ENCODE data around the gene MRPS6. TPM values are rescaled to one million over a fixed set of nuclear protein-coding genes. Genes with fewer than 3 reads are reported as not detected.

The MRPS6 gene
- total RNA-seq, 2 donors from 2014 or later, result 2.3 to 15.8 TPM

- peaks cover 21% of the 10 kb centered on the region for H3K4me1 ChIP-seq
- WGBS, 2 donors, result 80 to 86% methylated on average over 2 of the region's 2 CpGs
- no peak overlapping the region for H3K4me3 ChIP-seq
- no peak overlapping the region for H3K27ac ChIP-seq
- no peak for TF ChIP-seq POLR2A (IDR thresholded peaks at IDR 0.05)
- peak in 2 of 7 experiments; percentile 8 to 15 for TF ChIP-seq CTCF (IDR thresholded peaks at IDR 0.05)
- H3K27me3 ChIP-seq, result no peaks in the 10 kb centered on the region
- no peak for ATAC-seq
- DNase-seq, result no peak
- no peaks in the 10 kb centered on the region for H3K36me3 ChIP-seq (replicated peaks in 1 of 2; ENCODE audit: insufficient read depth in 1 of 2, low read depth in 2 of 2)
- intact Hi-C loops (cut with DNase I), result no loop called here
- no peaks in the 10 kb centered on the region for H3K9me3 ChIP-seq
Observed at GRCh38 chr21:34133802-34134201, 60.4 kb downstream of the MRPS6 start.

GRCh38 chr21:34135330-34135729, 62.0 kb downstream of the MRPS6 start:
- Histone ChIP-seq H3K27ac (no peak overlapping the region), H3K9me3 (no peaks in the 10 kb centered on the region), H3K27me3 (no peaks in the 10 kb centered on the region), H3K36me3 (replicated peaks in 1 of 2; ENCODE audit: insufficient read depth in 1 of 2, low read depth in 2 of 2) (no peaks in the 10 kb centered on the region), H3K4me1 (peaks cover 6% of the 10 kb centered on the region), H3K4me3 (no peak overlapping the region)
- ATAC-seq (no peak), DNase-seq (no peak)
- no peak for TF ChIP-seq POLR2A (IDR thresholded peaks at IDR 0.05)
- no peak for TF ChIP-seq CTCF (IDR thresholded peaks at IDR 0.05)
- intact Hi-C loops (cut with DNase I), result no loop called here
- WGBS, 2 donors, result 94 to 98% methylated on average over 4 to 5 of the region's 5 CpGs

GRCh38 chr21:34141373-34141772, 68.0 kb downstream of the MRPS6 start:
- Histone ChIP-seq H3K27ac (no peak overlapping the region), H3K4me1 (no peaks in the 10 kb centered on the region), H3K36me3 (replicated peaks in 1 of 2; ENCODE audit: insufficient read depth in 1 of 2, low read depth in 2 of 2) (no peaks in the 10 kb centered on the region), H3K4me3 (no peak overlapping the region), H3K27me3 (no peaks in the 10 kb centered on the region), H3K9me3 (no peaks in the 10 kb centered on the region)
- no peak for ATAC-seq
- TF ChIP-seq CTCF (IDR thresholded peaks at IDR 0.05), result no peak
- TF ChIP-seq POLR2A (IDR thresholded peaks at IDR 0.05), result no peak
- no peak for DNase-seq
- 91 to 94% methylated on average over 4 of the region's 4 CpGs for WGBS, 2 donors
- intact Hi-C loops (cut with DNase I), result no loop called here

- 93 to 97% methylated on average over 13 of the region's 13 CpGs for WGBS, 2 donors
- intact Hi-C loops (cut with DNase I), result no loop called here
Observed at GRCh38 chr21:34143685-34144182, 70.4 kb downstream of the MRPS6 start.

More at GRCh38 chr21:34143685-34144182, 70.4 kb downstream of the MRPS6 start:
- Histone ChIP-seq H3K27ac (no peak overlapping the region), H3K4me1 (no peaks in the 10 kb centered on the region), H3K27me3 (no peaks in the 10 kb centered on the region), H3K9me3 (no peaks in the 10 kb centered on the region), H3K4me3 (no peak overlapping the region), H3K36me3 (replicated peaks in 1 of 2; ENCODE audit: insufficient read depth in 1 of 2, low read depth in 2 of 2) (no peaks in the 10 kb centered on the region)
- DNase-seq (no peak), ATAC-seq (no peak)
- no peak for TF ChIP-seq POLR2A (IDR thresholded peaks at IDR 0.05)
- TF ChIP-seq CTCF (IDR thresholded peaks at IDR 0.05), result no peak
